Breast epithelium (tissue), 4 donors: ENCODE results near the gene LPAR1. TPM values are rescaled to one million over a fixed set of nuclear protein-coding genes. Genes with fewer than 3 reads are reported as not detected.

Experiments used
- DNase-seq, 2 donors: peaks; one replicate each; pipeline ENCODE4 v3.0.0-alpha.2; 2019; ENCODE audit warnings: low spot score in 2 of 2
- H3K27ac ChIP-seq, 2 donors: fragments of 200-600 bp; sonication (generic) in 1 of 2; one replicate each; pipeline ENCODE4 v1.5.1; 2016 to 2019; ENCODE audit warnings: mild to moderate bottlenecking in 1 of 2
- H3K27me3 ChIP-seq, 2 donors: fragments of 200-600 bp; sonication (generic) in 1 of 2; one replicate each; pipeline versions ENCODE4 v1.5.1 to v1.6.0; 2017 to 2019; ENCODE audit warnings: control low read depth in 1 of 2, mild to moderate bottlenecking in 1 of 2
- H3K36me3 ChIP-seq: fragments of 200-600 bp; one replicate; pipeline ENCODE4 v1.5.1; 2019
- H3K4me1 ChIP-seq, 2 donors: fragments of 200-600 bp; sonication (generic); one replicate each; pipeline ENCODE4 v1.5.1; 2016 to 2019; ENCODE audit warnings: control low read depth in 1 of 2
- H3K4me3 ChIP-seq, 3 donors: fragments of 200-600 bp; sonication (generic); 1 replicate in 2 of 3; 2 replicates in 1 of 3; pipeline ENCODE4 v1.5.1; 2016 to 2019; ENCODE audit warnings: mild to moderate bottlenecking in 3 of 3, moderate library complexity in 2 of 3
- H3K9me3 ChIP-seq, 2 donors: fragments of 200-600 bp; sonication (generic) in 1 of 2; one replicate each; pipeline ENCODE4 v1.5.1; 2016 to 2019; ENCODE audit warnings: control low read depth in 1 of 2
- CTCF ChIP-seq, 3 donors: fragments of 450-650 bp; IDR thresholded peaks; one replicate each; pipeline ENCODE4 v1.5.1; 2016 to 2017; ENCODE audit warnings: antibody characterized with exemption in 3 of 3, mild to moderate bottlenecking in 3 of 3, moderate library complexity in 3 of 3
- POLR2A ChIP-seq: fragments of 450-650 bp; IDR thresholded peaks from one replicate; pipeline ENCODE4 v1.6.1; 2016; ENCODE audit warnings: antibody characterized with exemption, mild to moderate bottlenecking, moderate library complexity
- POLR2AphosphoS5 ChIP-seq, 3 donors: sonication (generic); formaldehyde crosslinking; IDR thresholded peaks; one replicate each; pipeline ENCODE4 v1.6.1; 2017; ENCODE audit warnings: antibody characterized with exemption in 3 of 3
- intact Hi-C: fragments of 100-400 bp; cut with DNase I; formaldehyde crosslinking; loops from one replicate; pipeline ENCODE4 v1.15.1; 2023; ENCODE audit warnings: low total_unique reads
- total RNA-seq, 3 donors: library from RNA; depleted of rRNA; stranded (reverse); fragments of >200 nt; gene quantifications; one replicate each; pipeline ENCODE4 v1.1.0, GENCODE V29; 2016

The LPAR1 gene
- total RNA-seq, 3 donors from 2014 or later: 24.6 to 138 (median 79.3) TPM

- no peaks in the 10 kb centered on the region for H3K9me3 ChIP-seq
- H3K4me1 ChIP-seq: no peaks in the 10 kb centered on the region
- intact Hi-C loops: no loop called here
- H3K27ac ChIP-seq: no peak overlapping the region
- no peak for TF ChIP-seq POLR2A
- TF ChIP-seq CTCF (IDR thresholded peaks at IDR 0.05): no peak
- no peak for TF ChIP-seq POLR2AphosphoS5 (IDR thresholded peaks at IDR 0.05)
- no peak overlapping the region for H3K4me3 ChIP-seq
- DNase-seq: no peak
- no peaks in the 10 kb centered on the region for H3K27me3 ChIP-seq
- H3K36me3 ChIP-seq: no peaks in the 10 kb centered on the region
Observed at GRCh38 chr9:110975278-110975677, 63.0 kb downstream of the LPAR1 start.

DNA sequence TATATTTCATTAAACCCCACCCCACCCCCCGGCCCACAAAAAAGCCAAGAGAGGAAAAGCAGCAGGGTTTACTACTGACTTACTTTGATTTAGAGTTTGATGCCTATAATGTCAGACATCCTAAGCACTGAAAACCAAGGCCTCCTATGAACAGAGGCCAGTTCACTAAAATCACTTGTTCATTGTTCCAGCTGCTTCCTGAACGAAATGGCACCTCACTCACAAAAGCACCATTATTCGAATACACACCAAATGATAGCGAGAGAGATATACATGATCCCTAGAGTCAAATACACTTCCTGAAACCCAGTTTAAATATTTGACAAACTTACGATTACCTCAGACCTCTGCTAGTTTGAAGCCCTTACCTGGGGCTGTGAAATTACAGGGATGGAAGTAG lies 66.6 kb downstream of the LPAR1 start:
- Histone ChIP-seq H3K4me1 (no peaks in the 10 kb centered on the region), H3K27me3 (no peaks in the 10 kb centered on the region), H3K36me3 (no peaks in the 10 kb centered on the region), H3K4me3 (no peak overlapping the region), H3K27ac (no peak overlapping the region), H3K9me3 (no peaks in the 10 kb centered on the region)
- intact Hi-C loops: no loop called here
- DNase-seq: no peak
- TF ChIP-seq POLR2A (no peak), CTCF (IDR thresholded peaks at IDR 0.05) (no peak), POLR2AphosphoS5 (IDR thresholded peaks at IDR 0.05) (no peak)

DNA sequence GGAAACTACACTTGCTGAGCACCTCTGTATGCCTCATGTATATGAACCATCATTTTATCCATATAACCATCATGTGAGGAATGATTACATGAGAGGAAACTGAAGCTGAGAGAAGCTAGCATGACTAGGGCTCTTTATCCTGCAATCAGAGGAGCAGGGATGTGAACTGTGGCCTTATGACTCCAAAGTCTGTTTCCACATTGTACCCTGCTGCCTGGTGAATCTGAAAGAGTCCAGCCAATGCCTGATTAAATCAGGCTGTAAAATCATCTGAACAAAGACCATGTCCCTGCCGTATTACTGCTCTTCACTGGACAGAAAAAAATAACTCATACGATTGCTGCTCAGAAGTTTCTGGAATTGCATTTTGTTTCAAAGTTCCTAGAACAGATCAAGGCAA lies 67.0 kb downstream of the LPAR1 start:
- Histone ChIP-seq H3K36me3 (no peaks in the 10 kb centered on the region), H3K4me1 (no peaks in the 10 kb centered on the region), H3K9me3 (no peaks in the 10 kb centered on the region), H3K4me3 (no peak overlapping the region), H3K27ac (no peak overlapping the region), H3K27me3 (no peaks in the 10 kb centered on the region)
- intact Hi-C loops: no loop called here
- no peak for DNase-seq
- TF ChIP-seq POLR2A: no peak
- no peak for TF ChIP-seq CTCF (IDR thresholded peaks at IDR 0.05)
- TF ChIP-seq POLR2AphosphoS5 (IDR thresholded peaks at IDR 0.05): no peak

GRCh38 chr9:110969971-110970386 lies 68.3 kb downstream of the LPAR1 start:
- intact Hi-C loops: no loop called here
- Histone ChIP-seq H3K9me3 (no peaks in the 10 kb centered on the region), H3K4me1 (no peaks in the 10 kb centered on the region), H3K27ac (no peak overlapping the region), H3K36me3 (no peaks in the 10 kb centered on the region), H3K4me3 (no peak overlapping the region), H3K27me3 (no peaks in the 10 kb centered on the region)
- DNase-seq: no peak
- TF ChIP-seq POLR2A (no peak), POLR2AphosphoS5 (IDR thresholded peaks at IDR 0.05) (no peak), CTCF (IDR thresholded peaks at IDR 0.05) (no peak)

- no peaks in the 10 kb centered on the region for H3K4me1 ChIP-seq
- DNase-seq: no peak
- H3K27ac ChIP-seq: no peak overlapping the region
- TF ChIP-seq POLR2AphosphoS5 (IDR thresholded peaks at IDR 0.05) (no peak), CTCF (IDR thresholded peaks at IDR 0.05) (no peak), POLR2A (no peak)
- H3K36me3 ChIP-seq: no peaks in the 10 kb centered on the region
- no peaks in the 10 kb centered on the region for H3K27me3 ChIP-seq
- H3K9me3 ChIP-seq: no peaks in the 10 kb centered on the region
- H3K4me3 ChIP-seq: no peak overlapping the region
- intact Hi-C loops: no loop called here
Observed at GRCh38 chr9:110968096-110968495, 70.2 kb downstream of the LPAR1 start.
